Measurements from ENCODE around the gene PGLYRP3. TPM values are rescaled to one million over a fixed set of nuclear protein-coding genes. Genes with fewer than 3 reads are reported as not detected.

The PGLYRP3 gene
- total and polyA plus RNA-seq, 2 of the 8 experiments (the other 6 are each of a cell fraction or from before 2014, with no cell fraction given), result not detected

DNA sequence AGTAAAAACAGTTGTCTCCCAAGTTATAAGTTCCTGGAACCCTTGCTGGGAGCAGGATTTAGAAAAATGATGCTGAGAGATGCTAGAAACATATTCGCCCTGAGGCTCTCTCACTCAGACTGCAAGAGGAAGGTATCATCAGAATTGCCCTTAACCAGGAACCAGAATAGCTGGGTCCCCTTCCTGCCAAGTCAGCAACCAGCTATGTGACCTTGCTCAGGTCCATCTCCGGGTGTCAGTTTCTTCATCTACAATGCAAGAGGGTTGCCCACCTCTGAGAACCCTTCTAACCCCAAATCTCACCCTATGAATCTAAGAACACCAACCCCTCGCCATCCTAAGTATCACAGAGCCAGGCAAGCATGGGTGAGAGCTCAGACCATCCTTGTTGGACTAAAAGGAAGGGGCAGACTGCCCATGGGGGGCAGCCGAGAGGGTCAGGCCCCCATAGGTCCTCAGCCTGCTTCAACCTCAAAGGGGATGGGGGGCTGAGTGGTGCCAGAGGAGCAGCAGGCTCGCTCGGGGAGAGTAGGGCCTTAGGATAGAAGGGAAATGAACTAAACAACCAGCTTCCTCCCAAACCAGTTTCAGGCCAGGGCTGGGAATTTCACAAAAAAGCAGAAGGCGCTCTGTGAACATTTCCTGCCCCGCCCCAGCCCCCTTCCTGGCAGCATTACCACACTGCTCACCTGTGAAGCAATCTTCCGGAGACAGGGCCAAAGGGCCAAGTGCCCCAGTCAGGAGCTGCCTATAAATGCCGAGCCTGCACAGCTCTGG is 44.5 kb upstream of the PGLYRP3 start (continued):
- no peak for TF ChIP-seq CHD2 (IDR thresholded peaks at IDR 0.05; ENCODE audit: low read length)
- TF ChIP-seq BACH1 (IDR thresholded peaks at IDR 0.05; ENCODE audit: low read length), result no peak

Measured in H1 (cell line).